ENCODE measurements around the gene TROAP. TPM values are rescaled to one million over a fixed set of nuclear protein-coding genes. Genes with fewer than 3 reads are reported as not detected.

Gene TROAP
- total RNA-seq, 1 donor from 2014 or later: 11.7 TPM

DNA sequence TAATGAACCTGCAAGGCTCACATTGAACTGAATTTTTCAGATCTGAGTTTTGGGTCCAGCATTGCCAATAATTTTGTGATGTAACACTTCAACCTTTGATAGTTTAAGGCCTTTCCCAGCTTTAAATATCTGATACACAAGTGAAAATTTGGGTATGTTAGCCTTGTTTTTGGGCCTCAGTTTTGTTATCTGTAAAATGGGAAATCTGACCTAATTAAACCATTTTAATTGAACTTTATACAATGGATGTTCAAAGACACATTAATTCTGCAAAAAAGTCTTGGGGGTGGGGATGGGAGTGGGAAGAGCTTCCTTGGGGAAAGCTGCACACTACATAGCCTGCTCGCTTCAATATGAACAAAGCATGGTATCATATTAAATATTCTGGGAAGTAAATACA, 39.0 kb downstream of the TROAP start:
- no peak for DNase-seq
- H3K4me3 Mint-ChIP-seq (ENCODE audit: unreplicated experiment): no peak overlapping the region
- H3K36me3 Mint-ChIP-seq (ENCODE audit: unreplicated experiment): no peaks in the 10 kb centered on the region
- H3K9me3 Mint-ChIP-seq (ENCODE audit: unreplicated experiment): peaks cover 4% of the 10 kb centered on the region
- no peak overlapping the region for H3K27ac Mint-ChIP-seq (ENCODE audit: unreplicated experiment)
- no peak for TF ChIP-seq CTCF (IDR thresholded peaks at IDR 0.05; ENCODE audit: partially characterized antibody, unreplicated experiment)
- peaks cover 6% of the 10 kb centered on the region for H3K27me3 Mint-ChIP-seq (ENCODE audit: unreplicated experiment)
- no peaks in the 10 kb centered on the region for H3K4me1 Mint-ChIP-seq (ENCODE audit: low read depth, unreplicated experiment)

DNA sequence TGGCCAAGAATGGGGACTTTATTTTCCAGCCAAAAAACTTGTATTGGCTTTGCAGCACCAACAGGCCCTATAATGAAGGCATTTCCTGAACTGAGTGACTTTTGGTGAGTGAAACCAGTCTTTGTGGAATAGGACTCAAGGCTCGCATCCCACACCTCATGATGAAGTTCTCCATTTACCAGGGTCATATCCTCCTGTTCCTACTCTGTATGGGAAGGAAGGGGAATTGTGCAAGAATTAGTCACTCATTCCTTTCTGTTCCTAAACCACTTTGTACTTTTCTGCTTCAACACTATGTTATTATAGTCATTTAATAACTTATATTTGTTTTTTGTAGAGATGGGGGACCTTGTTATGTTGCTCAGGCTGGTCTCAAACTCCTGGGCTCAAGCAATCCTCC, 41.9 kb downstream of the TROAP start:
- DNase-seq: no peak
- peaks cover 11% of the 10 kb centered on the region for H3K9me3 Mint-ChIP-seq (ENCODE audit: unreplicated experiment)
- H3K4me1 Mint-ChIP-seq (ENCODE audit: low read depth, unreplicated experiment): peaks cover 9% of the 10 kb centered on the region
- H3K27ac Mint-ChIP-seq (ENCODE audit: unreplicated experiment): no peak overlapping the region
- H3K27me3 Mint-ChIP-seq (ENCODE audit: unreplicated experiment): peaks cover 13% of the 10 kb centered on the region
- no peak for TF ChIP-seq CTCF (IDR thresholded peaks at IDR 0.05; ENCODE audit: partially characterized antibody, unreplicated experiment)
- no peaks in the 10 kb centered on the region for H3K36me3 Mint-ChIP-seq (ENCODE audit: unreplicated experiment)
- no peak overlapping the region for H3K4me3 Mint-ChIP-seq (ENCODE audit: unreplicated experiment)

DNA sequence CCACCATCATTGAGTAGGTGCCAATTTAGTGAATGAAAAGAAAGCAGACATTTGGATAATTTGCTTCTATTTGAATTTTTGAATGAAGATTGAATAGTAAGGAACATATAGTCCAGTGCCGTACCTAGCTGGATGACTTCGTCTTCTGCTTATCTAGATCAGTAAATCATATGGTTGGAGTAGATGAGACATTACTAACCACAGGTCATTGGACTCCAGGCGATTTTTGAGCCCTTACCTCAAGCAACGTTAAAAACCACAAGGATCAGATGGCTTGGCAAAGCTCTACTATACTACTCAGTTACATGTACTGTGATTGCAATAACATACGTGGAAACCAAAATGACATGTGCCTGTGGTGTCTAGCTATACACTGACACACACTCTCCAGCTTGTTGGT, 42.5 kb downstream of the TROAP start:
- no peak overlapping the region for H3K27ac Mint-ChIP-seq (ENCODE audit: unreplicated experiment)
- peaks cover 11% of the 10 kb centered on the region for H3K9me3 Mint-ChIP-seq (ENCODE audit: unreplicated experiment)
- peaks cover 10% of the 10 kb centered on the region for H3K4me1 Mint-ChIP-seq (ENCODE audit: low read depth, unreplicated experiment)
- no peaks in the 10 kb centered on the region for H3K36me3 Mint-ChIP-seq (ENCODE audit: unreplicated experiment)
- H3K4me3 Mint-ChIP-seq (ENCODE audit: unreplicated experiment): peak overlapping the region; percentile 16
- peaks cover 13% of the 10 kb centered on the region for H3K27me3 Mint-ChIP-seq (ENCODE audit: unreplicated experiment)
- no peak for DNase-seq
- no peak for TF ChIP-seq CTCF (IDR thresholded peaks at IDR 0.05; ENCODE audit: partially characterized antibody, unreplicated experiment)

DNA sequence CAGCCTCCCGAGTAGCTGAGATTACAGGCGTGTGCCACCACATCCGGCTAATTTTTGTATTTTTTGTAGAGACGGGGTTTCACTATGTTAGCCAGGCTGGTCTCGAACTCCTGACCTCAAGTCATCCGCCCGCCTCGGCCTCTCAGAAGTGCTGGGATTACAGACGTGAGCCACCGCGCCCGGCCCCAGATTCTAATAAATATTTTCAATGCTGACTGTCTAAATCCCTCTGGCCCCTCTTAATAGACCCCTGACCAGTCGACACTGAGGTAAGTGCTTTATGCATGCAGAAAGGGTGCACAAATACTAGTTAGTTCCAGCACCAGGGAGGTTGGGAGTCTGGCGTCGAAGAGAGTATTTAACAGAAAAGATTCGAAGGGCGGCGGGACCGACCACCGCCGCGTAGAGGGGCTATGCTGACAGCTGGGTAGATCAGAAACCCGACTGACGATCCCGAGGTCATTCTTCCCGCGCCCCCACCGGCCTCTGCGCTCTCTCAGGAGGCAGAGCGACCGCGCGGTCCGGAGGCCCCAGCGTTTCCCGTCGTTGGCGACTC, 43.1 kb downstream of the TROAP start:
- Mint-ChIP-seq H3K4me3 (ENCODE audit: unreplicated experiment) (peak overlapping the region; percentile 90), H3K27ac (ENCODE audit: unreplicated experiment) (peak overlapping the region; percentile 96), H3K36me3 (ENCODE audit: unreplicated experiment) (no peaks in the 10 kb centered on the region), H3K4me1 (ENCODE audit: low read depth, unreplicated experiment) (peaks cover 10% of the 10 kb centered on the region), H3K9me3 (ENCODE audit: unreplicated experiment) (peaks cover 11% of the 10 kb centered on the region), H3K27me3 (ENCODE audit: unreplicated experiment) (peaks cover 13% of the 10 kb centered on the region)
- TF ChIP-seq CTCF (IDR thresholded peaks at IDR 0.05; ENCODE audit: partially characterized antibody, unreplicated experiment): no peak
- peak; percentile 76 for DNase-seq

DNA sequence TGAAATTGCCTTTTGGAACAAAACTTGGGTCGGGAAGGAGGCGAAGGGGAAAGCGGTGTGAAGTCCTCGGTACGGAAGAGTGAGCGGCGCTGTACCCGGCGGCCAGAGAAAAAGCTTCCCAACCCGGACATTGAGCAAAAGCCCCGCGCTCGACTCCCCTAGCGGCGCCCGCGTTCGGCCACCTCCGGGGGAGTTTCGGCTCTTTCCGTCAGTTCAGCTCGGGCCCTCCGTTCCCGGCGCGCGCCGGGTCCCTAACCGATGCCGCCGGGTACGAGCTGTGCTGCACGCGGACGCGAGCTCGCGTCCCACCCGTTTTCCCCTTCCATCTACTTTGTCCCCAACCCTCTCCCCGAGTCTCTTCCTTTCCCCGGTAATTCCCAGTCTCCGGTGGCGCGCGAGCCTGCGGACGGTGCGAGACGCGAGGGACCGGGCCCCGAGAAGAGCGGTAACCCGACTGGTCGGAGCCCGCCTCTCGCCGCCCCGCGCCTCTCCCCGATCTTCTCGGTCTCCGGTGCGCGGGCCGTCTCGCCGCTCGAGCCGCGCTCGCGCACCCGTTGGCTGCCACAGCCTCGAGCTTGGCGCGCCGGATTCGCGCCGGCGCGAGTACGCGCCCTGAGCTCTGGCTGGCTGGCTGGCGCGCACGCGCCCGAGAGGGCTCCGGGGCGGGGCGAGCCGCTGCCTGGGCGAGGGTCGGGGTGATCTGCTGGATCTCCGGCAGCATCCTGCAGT, 43.8 kb downstream of the TROAP start:
- peaks cover 13% of the 10 kb centered on the region for H3K27me3 Mint-ChIP-seq (ENCODE audit: unreplicated experiment)
- TF ChIP-seq CTCF (IDR thresholded peaks at IDR 0.05; ENCODE audit: partially characterized antibody, unreplicated experiment): no peak
- no peaks in the 10 kb centered on the region for H3K36me3 Mint-ChIP-seq (ENCODE audit: unreplicated experiment)
- DNase-seq: peak; percentile 95
- peak overlapping the region; percentile 99 for H3K4me3 Mint-ChIP-seq (ENCODE audit: unreplicated experiment)
- peaks cover 12% of the 10 kb centered on the region for H3K4me1 Mint-ChIP-seq (ENCODE audit: low read depth, unreplicated experiment)
- H3K27ac Mint-ChIP-seq (ENCODE audit: unreplicated experiment): peak overlapping the region; percentile 96
- peaks cover 11% of the 10 kb centered on the region for H3K9me3 Mint-ChIP-seq (ENCODE audit: unreplicated experiment)

Measured in glutamatergic neuron (in vitro differentiated cells).